ENCODE measurements around the gene BAG5. TPM values are rescaled to one million over a fixed set of nuclear protein-coding genes. Genes with fewer than 3 reads are reported as not detected.
"Not testable (repeated sequence)": the region's sequence is repeated elsewhere in the genome, so short reads cannot be mapped to it uniquely, and the experiment has no call there.

BAG5 gene, protein sequence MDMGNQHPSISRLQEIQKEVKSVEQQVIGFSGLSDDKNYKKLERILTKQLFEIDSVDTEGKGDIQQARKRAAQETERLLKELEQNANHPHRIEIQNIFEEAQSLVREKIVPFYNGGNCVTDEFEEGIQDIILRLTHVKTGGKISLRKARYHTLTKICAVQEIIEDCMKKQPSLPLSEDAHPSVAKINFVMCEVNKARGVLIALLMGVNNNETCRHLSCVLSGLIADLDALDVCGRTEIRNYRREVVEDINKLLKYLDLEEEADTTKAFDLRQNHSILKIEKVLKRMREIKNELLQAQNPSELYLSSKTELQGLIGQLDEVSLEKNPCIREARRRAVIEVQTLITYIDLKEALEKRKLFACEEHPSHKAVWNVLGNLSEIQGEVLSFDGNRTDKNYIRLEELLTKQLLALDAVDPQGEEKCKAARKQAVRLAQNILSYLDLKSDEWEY
- 10 to 100 TPM; 39.4 to 77.5 (median 44.4) TPM for total RNA-seq

DNA sequence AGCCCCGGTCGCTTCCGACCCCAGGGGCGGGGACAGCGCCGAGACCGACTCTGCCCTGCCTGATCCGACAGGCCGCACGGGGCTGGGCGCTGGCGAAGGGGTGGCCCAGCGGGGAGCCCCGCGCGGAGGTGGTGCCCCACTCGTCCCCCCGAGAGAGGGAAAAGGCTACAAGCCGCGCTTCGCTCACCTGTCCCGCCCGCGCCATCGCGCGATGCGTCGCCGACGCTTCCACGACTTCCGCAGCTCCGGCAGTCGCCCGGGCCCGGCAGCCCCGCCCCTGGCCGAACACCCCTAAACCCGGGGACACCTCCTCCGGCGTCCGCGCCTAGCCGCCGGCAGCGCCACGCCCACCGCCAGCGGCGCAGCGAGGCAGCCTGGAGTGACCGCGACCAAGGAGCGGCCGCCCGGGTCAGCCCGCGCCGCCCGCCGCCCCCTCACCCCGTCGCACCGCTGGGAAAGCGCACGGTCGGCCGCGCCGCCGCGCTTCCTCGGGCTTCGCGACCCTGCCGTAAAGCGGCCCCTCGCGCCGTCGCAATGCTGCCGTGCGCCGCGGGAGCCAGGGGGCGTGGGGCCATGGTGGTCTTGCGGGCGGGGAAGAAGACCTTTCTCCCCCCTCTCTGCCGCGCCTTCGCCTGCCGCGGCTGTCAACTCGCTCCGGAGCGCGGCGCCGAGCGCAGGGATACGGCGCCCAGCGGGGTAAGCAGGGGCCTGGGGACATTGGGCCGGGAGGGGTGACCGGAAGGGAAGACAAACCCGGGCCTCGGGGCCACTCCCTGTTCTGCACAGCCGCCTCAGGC, at the start of gene BAG5, which contains the start of gene COA8:
Gene BAG5, minus strand, starts transcription at position 229 of the 797 bp plus-strand sequence. CDS start 1,493 bp downstream, outside the sequence.
Gene COA8, plus strand, starts transcription at position 532 of the 797 bp plus-strand sequence. Its CDS starts 42 bp downstream, at position 574.
- Histone ChIP-seq H3K27me3 (no peaks in the 10 kb centered on the region), H3K4me3 (replicated peaks in 1 of 3) (peak within 1 kb of the TSS; percentile 90 to 98 (median 98)), H3K9me3 (no peaks in the 10 kb centered on the region), H3K27ac (peak within 1 kb of the TSS; percentile 82 to 93 (median 88)), H3K36me3 (peaks cover 9 to 11% of the 10 kb centered on the region in 2 donors), H3K4me1 (peaks cover 35 to 69% of the 10 kb centered on the region in 2 donors)
- WGBS, 2 donors: 0% methylated on average over 5 to 17 of the region's 109 CpGs
- peak; percentile 87 to 89 for DNase-seq
- TF ChIP-seq, protein P1, sequence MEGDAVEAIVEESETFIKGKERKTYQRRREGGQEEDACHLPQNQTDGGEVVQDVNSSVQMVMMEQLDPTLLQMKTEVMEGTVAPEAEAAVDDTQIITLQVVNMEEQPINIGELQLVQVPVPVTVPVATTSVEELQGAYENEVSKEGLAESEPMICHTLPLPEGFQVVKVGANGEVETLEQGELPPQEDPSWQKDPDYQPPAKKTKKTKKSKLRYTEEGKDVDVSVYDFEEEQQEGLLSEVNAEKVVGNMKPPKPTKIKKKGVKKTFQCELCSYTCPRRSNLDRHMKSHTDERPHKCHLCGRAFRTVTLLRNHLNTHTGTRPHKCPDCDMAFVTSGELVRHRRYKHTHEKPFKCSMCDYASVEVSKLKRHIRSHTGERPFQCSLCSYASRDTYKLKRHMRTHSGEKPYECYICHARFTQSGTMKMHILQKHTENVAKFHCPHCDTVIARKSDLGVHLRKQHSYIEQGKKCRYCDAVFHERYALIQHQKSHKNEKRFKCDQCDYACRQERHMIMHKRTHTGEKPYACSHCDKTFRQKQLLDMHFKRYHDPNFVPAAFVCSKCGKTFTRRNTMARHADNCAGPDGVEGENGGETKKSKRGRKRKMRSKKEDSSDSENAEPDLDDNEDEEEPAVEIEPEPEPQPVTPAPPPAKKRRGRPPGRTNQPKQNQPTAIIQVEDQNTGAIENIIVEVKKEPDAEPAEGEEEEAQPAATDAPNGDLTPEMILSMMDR (IDR thresholded peaks at IDR 0.05): peak in 2 of 6 experiments; percentile 9 to 22
- peak; percentile 71 to 74 for TF ChIP-seq POLR2A (IDR thresholded peaks at IDR 0.05)
- intact Hi-C loops (cut with DNase I): loop anchor here (10.0 kb wide), 1 partner anchor 152 kb away; the partner anchor contains the start of genes XRCC3 and ZFYVE21

DNA sequence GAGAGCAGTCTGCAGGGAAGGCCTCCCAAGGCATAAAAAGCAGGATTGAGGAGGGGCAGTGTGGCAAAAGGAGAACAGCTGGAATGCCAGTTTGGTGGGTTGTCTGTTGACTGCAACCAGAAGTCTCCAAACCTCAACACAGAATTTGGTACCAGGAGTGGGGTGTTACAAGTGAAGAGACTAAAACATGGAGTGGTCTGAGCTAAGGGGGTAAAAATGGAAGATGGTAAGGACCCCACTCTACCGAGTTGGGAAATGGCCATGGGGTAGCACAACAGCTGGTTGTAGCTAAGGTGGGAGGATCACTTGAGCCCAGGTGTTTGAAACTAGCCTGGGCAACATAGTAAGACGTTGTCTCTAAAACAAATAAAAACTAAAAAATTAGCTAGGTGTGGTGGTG, 48.8 kb upstream of the BAG5 start:
- TF ChIP-seq POLR2A (IDR thresholded peaks at IDR 0.05): no peak
- TF ChIP-seq, protein P1 (IDR thresholded peaks at IDR 0.05): no peak
- peaks cover 0 to 13% of the 10 kb centered on the region in 2 donors for H3K4me1 ChIP-seq
- DNase-seq: no peak
- no peaks in the 10 kb centered on the region for H3K9me3 ChIP-seq
- H3K27me3 ChIP-seq: no peaks in the 10 kb centered on the region
- 88 to 96% methylated on average over 2 of the region's 2 CpGs for WGBS, 2 donors
- intact Hi-C loops (cut with DNase I): no loop called here
- H3K27ac ChIP-seq: no peak overlapping the region
- H3K4me3 ChIP-seq (replicated peaks in 1 of 3): no peak overlapping the region
- no peaks in the 10 kb centered on the region for H3K36me3 ChIP-seq

DNA sequence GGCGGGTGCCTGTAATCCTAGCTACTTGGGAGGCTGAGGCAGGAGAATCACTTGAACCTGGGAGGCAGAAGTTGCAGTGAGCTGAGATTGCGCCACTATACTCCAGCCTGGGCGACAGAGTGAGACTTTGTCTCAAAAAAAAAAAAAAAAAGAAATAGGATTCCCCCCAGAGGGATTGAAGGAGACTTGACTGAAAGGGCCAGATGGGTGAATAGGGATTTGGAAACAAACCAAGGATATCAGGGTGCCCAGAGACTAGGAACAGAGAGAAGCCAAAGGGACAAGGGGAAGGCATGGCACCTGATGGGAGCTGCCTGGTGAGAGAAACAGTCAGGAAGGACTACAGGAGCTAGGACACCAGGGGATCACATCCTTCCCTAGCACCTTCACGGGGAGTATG, 46.6 kb upstream of the BAG5 start:
- H3K27me3 ChIP-seq; H3K4me3 ChIP-seq (replicated peaks in 1 of 3); intact Hi-C loops (cut with DNase I); H3K27ac ChIP-seq; H3K9me3 ChIP-seq; H3K36me3 ChIP-seq; DNase-seq: not testable (repeated sequence)
- 93 to 95% methylated on average over 4 of the region's 4 CpGs for WGBS, 2 donors
- H3K4me1 ChIP-seq: peaks cover 0 to 13% of the 10 kb centered on the region in 2 donors

DNA sequence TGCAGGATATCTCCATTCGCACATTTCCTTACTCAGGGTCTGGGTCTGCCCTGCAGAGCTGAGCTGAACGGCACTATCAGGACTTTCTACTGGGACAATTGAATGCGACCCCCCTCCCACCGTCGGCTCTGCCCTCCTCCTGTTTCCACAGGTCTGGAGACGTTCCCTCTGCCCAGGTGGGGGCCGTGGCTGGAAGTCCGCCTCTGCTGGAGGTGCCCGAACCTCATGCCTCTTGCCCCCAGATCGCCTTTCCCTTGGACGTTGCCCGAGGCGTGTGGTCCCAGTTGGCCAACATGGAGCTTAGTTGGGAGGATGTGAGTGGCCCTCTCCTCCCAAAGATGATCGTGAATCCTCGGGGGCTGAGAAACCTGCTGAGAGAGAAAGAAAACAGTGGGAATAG, 45.4 kb upstream of the BAG5 start:
- peaks cover 0 to 13% of the 10 kb centered on the region in 2 donors for H3K4me1 ChIP-seq
- H3K9me3 ChIP-seq: no peaks in the 10 kb centered on the region
- intact Hi-C loops (cut with DNase I): no loop called here
- no peak for DNase-seq
- H3K27me3 ChIP-seq: no peaks in the 10 kb centered on the region
- WGBS, 2 donors: 50 to 61% methylated on average over 10 to 15 of the region's 15 CpGs
- no peak overlapping the region for H3K4me3 ChIP-seq (replicated peaks in 1 of 3)
- no peaks in the 10 kb centered on the region for H3K36me3 ChIP-seq
- no peak overlapping the region for H3K27ac ChIP-seq
- no peak for TF ChIP-seq POLR2A (IDR thresholded peaks at IDR 0.05)
- TF ChIP-seq, protein P1 (IDR thresholded peaks at IDR 0.05): no peak

DNA sequence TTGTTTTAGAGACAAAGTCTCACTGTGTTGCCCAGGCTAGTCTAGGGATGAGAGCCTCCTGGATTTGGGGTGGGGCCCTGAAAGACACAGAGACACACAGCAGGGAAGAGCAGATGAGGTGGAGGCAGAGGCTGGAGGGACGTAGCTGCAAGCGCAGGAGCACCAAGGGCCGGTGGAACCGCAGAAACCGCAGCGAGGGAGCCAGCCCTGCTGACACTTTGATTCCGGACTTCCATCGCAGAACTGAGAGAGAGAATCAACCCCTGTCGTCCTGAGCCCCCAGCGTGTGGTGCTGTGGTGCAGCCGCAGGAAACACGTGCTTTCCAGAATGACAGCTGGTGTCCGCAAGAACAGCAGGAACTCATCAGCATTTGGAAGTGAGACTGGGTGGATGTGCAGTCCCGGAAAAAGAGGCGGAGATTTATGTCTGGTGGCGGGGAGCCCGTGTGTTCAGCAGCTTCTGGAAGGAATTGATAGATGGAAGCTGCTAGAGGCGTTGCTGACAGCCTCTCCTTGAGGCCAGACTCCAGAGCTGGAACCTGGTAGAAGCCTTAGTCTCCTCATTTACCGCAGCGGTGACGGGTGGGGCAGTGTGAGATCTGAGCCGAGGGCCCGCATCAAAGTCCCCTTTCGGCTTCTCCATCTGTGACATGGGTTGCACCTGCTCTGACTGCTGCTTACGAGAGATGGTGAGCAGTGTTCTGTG, 44.7 kb upstream of the BAG5 start:
- Histone ChIP-seq H3K4me1 (peaks cover 0 to 13% of the 10 kb centered on the region in 2 donors), H3K4me3 (replicated peaks in 1 of 3) (no peak overlapping the region), H3K27me3 (no peaks in the 10 kb centered on the region), H3K9me3 (no peaks in the 10 kb centered on the region), H3K36me3 (no peaks in the 10 kb centered on the region), H3K27ac (no peak overlapping the region)
- no peak for TF ChIP-seq POLR2A (IDR thresholded peaks at IDR 0.05)
- TF ChIP-seq, protein P1 (IDR thresholded peaks at IDR 0.05): peak in 1 of 6 experiments; percentile 16
- 16 to 22% methylated on average over 20 to 23 of the region's 25 CpGs for WGBS, 2 donors
- intact Hi-C loops (cut with DNase I): no loop called here
- DNase-seq: peak; percentile 40 to 54

Data from thyroid gland (tissue), 4 donors.